Right atrium auricular region (tissue), 2 donors: ENCODE results near the gene C1QTNF6. TPM values are rescaled to one million over a fixed set of nuclear protein-coding genes. Genes with fewer than 3 reads are reported as not detected.
A peak's percentile ranks its signal among the peaks of the same experiment; 100 is the strongest.

Experiments used
- DNase-seq: peaks from one replicate; pipeline ENCODE4 v3.0.0-alpha.2; 2019; ENCODE audit warnings: low spot score
- H3K27ac ChIP-seq, 2 donors: fragments of 200-600 bp; sonication (generic); 1 replicate in 1 of 2; 2 replicates in 1 of 2; pipeline ENCODE4 v1.5.1; 2016 to 2019
- H3K27me3 ChIP-seq, 2 donors: fragments of 200-600 bp; sonication (generic); one replicate each; pipeline versions ENCODE4 v1.5.1 to v1.6.0; 2017 to 2019
- H3K36me3 ChIP-seq: fragments of 200-600 bp; sonication (generic); one replicate; pipeline ENCODE4 v1.5.1; 2016
- H3K4me1 ChIP-seq, 2 donors: fragments of 200-600 bp; sonication (generic); one replicate each; pipeline versions ENCODE4 v1.5.1 to v1.6.0; 2017 to 2019
- H3K4me3 ChIP-seq, 2 donors: fragments of 200-600 bp; sonication (generic); 1 replicate in 1 of 2; 2 replicates in 1 of 2; pipeline ENCODE4 v1.5.1; 2017 to 2019; ENCODE audit warnings: mild to moderate bottlenecking in 1 of 2, moderate library complexity in 1 of 2
- H3K9me3 ChIP-seq, 2 donors: fragments of 200-600 bp; sonication (generic); one replicate each; pipeline ENCODE4 v1.5.1; 2019
- CTCF ChIP-seq, 2 donors: fragments of 200-600 bp; sonication (generic); IDR thresholded peaks; one replicate each; pipeline ENCODE4 v1.5.1; 2019; ENCODE audit warnings: antibody characterized with exemption in 2 of 2
- total RNA-seq, 2 donors: library from RNA; depleted of rRNA; stranded (reverse); fragments of >200 nt; gene quantifications; one replicate each; pipeline ENCODE4 v1.1.0, GENCODE V29; 2016

The C1QTNF6 gene
- total RNA-seq, 2 donors from 2014 or later = 1.6 to 2.2 TPM

- no peaks in the 10 kb centered on the region for H3K9me3 ChIP-seq
- no peak for TF ChIP-seq CTCF (IDR thresholded peaks at IDR 0.05)
- H3K27me3 ChIP-seq = no peaks in the 10 kb centered on the region
- no peaks in the 10 kb centered on the region for H3K36me3 ChIP-seq
- peak overlapping the region in 1 of 2 donors; percentile 39 for H3K4me3 ChIP-seq
- peaks cover 0 to 43% of the 10 kb centered on the region in 2 donors for H3K4me1 ChIP-seq
- no peak for DNase-seq
- peak overlapping the region; percentile 82 to 91 for H3K27ac ChIP-seq
Measured at GRCh38 chr22:37186997-37187522, 987 bp downstream of the C1QTNF6 start.

- H3K4me1 ChIP-seq = peaks cover 0 to 43% of the 10 kb centered on the region in 2 donors
Measured at GRCh38 chr22:37186228-37186996, 1.6 kb downstream of the C1QTNF6 start.

GRCh38 chr22:37185646-37186227, 2.3 kb downstream of the C1QTNF6 start:
- H3K9me3 ChIP-seq = no peaks in the 10 kb centered on the region

More at GRCh38 chr22:37186228-37186996, 1.6 kb downstream of the C1QTNF6 start:
- TF ChIP-seq CTCF (IDR thresholded peaks at IDR 0.05) = no peak
- H3K9me3 ChIP-seq = no peaks in the 10 kb centered on the region
- H3K27me3 ChIP-seq = no peaks in the 10 kb centered on the region
- DNase-seq = no peak
- no peak overlapping the region for H3K4me3 ChIP-seq
- peak overlapping the region; percentile 82 to 91 for H3K27ac ChIP-seq
- H3K36me3 ChIP-seq = no peaks in the 10 kb centered on the region

DNA sequence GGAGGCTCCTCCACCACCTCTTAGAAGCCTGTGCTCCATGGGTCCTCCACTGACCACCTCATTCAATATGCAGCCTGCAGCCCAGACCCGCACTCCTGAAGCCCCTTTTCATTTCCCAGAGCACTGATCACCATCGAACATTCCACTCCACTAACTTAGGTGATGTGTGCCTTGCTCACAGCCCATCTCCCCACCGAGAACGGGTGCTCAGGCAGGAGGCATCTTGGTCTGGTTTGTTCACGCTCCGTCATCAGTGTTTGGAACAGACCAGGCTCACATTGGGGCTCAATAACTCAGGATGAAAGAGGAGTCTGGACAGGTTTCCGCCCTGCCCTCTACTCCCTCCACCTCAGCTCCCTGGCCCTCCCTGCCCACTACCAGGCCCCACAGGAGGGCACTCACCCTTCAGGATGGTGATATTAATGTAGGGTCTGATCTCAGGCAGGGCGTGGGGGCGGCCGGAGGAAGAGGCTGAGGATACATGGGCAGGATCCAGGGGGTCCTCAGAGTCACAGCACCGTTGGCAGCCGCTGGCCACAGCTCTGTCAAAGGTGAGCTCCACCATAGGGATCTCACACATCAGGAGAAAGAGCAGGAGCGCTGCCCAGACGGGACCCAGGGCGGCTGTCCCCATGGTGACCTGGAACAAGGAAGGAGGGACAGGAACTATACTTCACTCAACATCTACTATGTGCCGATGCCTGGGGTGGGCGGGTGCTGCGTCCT, 3.1 kb downstream of the C1QTNF6 start:
- no peak overlapping the region for H3K4me3 ChIP-seq
- DNase-seq = no peak
- no peaks in the 10 kb centered on the region for H3K9me3 ChIP-seq
- no peak for TF ChIP-seq CTCF (IDR thresholded peaks at IDR 0.05)
- no peaks in the 10 kb centered on the region for H3K36me3 ChIP-seq
- no peak overlapping the region for H3K27ac ChIP-seq
- peaks cover 0 to 45% of the 10 kb centered on the region in 2 donors for H3K4me1 ChIP-seq
- no peaks in the 10 kb centered on the region for H3K27me3 ChIP-seq

More at GRCh38 chr22:37185646-37186227, 2.3 kb downstream of the C1QTNF6 start:
- Histone ChIP-seq H3K36me3 (no peaks in the 10 kb centered on the region), H3K4me3 (no peak overlapping the region), H3K4me1 (peaks cover 0 to 43% of the 10 kb centered on the region in 2 donors), H3K27me3 (no peaks in the 10 kb centered on the region), H3K27ac (no peak overlapping the region)
- no peak for TF ChIP-seq CTCF (IDR thresholded peaks at IDR 0.05)
- DNase-seq = no peak

DNA sequence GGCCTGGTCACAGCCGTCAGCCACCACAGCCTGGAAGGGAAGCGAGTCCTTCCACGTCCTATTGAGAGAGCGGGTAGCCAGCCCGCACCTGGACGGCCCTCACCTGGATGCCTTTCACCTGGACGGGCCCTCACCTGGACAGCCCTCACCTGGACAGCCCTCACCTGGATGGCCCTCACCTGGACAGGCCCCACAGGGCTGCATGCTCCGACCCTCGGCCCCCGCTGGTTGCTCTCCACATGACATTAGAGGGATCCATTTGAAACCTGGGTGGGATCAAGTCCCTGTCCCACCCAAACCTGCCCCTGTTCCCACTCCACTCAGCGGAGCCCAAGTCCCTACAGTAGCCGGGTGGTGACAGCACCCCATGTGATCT, 3.7 kb downstream of the C1QTNF6 start:
- Histone ChIP-seq H3K27ac (no peak overlapping the region), H3K4me1 (peaks cover 0 to 45% of the 10 kb centered on the region in 2 donors), H3K4me3 (no peak overlapping the region), H3K36me3 (no peaks in the 10 kb centered on the region), H3K27me3 (no peaks in the 10 kb centered on the region), H3K9me3 (no peaks in the 10 kb centered on the region)
- TF ChIP-seq CTCF (IDR thresholded peaks at IDR 0.05) = no peak
- no peak for DNase-seq
